ENCODE data around the gene MYL12A. TPM values are rescaled to one million over a fixed set of nuclear protein-coding genes. Genes with fewer than 3 reads are reported as not detected.

The MYL12A gene
- total RNA-seq, 1 experiment from 2014 or later, result 314 TPM

DNA sequence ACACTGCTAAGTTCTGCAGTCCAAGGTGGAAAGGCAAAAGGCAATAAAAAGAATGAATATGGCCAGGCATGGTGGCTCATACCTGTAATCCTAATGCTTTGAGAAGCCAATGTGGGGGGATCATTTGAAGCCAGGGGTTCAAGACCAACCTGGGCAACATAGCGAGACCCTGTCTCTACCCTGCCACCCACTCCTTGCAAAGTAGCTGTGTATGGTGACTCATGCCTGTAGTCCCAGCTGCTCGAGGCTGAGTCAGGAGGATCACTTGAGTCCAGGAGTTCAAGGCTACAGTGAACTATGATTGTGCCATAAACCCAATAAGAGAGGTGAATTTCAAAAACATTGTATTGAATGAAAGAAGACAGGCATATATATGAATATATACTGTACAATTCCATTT lies 16.8 kb downstream of the MYL12A start (continued):
- no peak for TF ChIP-seq ZNF274 (IDR thresholded peaks at IDR 0.05; ENCODE audit: low read depth, low read length)
- TF ChIP-seq FOSL1 (IDR thresholded peaks at IDR 0.05; ENCODE audit: low read depth), result peak; percentile 52

GRCh38 chr18:3265564-3266033 lies 18.0 kb downstream of the MYL12A start:
- H3K27me3 ChIP-seq (ENCODE audit: insufficient read depth, low read length), result no peaks in the 10 kb centered on the region
- no peak overlapping the region for H3K4me3 ChIP-seq (replicated peaks in 1 of 2; ENCODE audit: low read depth in 1 of 2, low read length in 2 of 2)
- H3K9ac ChIP-seq (ENCODE audit: low read length), result peak overlapping the region; percentile 7; the same call in 1 of the 2 replicates
- peak overlapping the region; percentile 81; the same call in 1 of the 2 replicates for H3K4me2 ChIP-seq (ENCODE audit: low read length)
- ChIA-PET POLR2A (no interaction called here), CTCF (no interaction called here), RAD21 (ENCODE audit: low non-redundant PET in 1 of 2, low total read pairs in 2 of 2, uncharacterized antibody in 2 of 2, unreplicated experiment in 2 of 2) (no interaction called here)
- no TSS peak for BruUV-seq (replicated peaks)
- no peaks in the 10 kb centered on the region for H3K9me3 ChIP-seq (ENCODE audit: control insufficient read depth in 1 of 2, insufficient read depth in 1 of 2, low read depth in 1 of 2, low read length in 2 of 2)
- no peak overlapping the region for H3K27ac ChIP-seq (ENCODE audit: low read depth, low read length)
- TF ChIP-seq RAD21 (IDR thresholded peaks at IDR 0.05; ENCODE audit: low read depth), result no peak
- TF ChIP-seq, protein P1, sequence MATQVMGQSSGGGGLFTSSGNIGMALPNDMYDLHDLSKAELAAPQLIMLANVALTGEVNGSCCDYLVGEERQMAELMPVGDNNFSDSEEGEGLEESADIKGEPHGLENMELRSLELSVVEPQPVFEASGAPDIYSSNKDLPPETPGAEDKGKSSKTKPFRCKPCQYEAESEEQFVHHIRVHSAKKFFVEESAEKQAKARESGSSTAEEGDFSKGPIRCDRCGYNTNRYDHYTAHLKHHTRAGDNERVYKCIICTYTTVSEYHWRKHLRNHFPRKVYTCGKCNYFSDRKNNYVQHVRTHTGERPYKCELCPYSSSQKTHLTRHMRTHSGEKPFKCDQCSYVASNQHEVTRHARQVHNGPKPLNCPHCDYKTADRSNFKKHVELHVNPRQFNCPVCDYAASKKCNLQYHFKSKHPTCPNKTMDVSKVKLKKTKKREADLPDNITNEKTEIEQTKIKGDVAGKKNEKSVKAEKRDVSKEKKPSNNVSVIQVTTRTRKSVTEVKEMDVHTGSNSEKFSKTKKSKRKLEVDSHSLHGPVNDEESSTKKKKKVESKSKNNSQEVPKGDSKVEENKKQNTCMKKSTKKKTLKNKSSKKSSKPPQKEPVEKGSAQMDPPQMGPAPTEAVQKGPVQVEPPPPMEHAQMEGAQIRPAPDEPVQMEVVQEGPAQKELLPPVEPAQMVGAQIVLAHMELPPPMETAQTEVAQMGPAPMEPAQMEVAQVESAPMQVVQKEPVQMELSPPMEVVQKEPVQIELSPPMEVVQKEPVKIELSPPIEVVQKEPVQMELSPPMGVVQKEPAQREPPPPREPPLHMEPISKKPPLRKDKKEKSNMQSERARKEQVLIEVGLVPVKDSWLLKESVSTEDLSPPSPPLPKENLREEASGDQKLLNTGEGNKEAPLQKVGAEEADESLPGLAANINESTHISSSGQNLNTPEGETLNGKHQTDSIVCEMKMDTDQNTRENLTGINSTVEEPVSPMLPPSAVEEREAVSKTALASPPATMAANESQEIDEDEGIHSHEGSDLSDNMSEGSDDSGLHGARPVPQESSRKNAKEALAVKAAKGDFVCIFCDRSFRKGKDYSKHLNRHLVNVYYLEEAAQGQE (IDR thresholded peaks at IDR 0.05; ENCODE audit: low read depth), result peak; percentile 40
- H2AFZ ChIP-seq (ENCODE audit: low read depth, low read length, poor library complexity, severe bottlenecking), result no peak overlapping the region
- DNase-seq (ENCODE audit: low read depth, low spot score), result no peak
- intact Hi-C loops (cut with micrococcal nuclease), result no loop called here
- H3K9me2 ChIP-seq (ENCODE audit: insufficient read depth), result no peaks in the 10 kb centered on the region
- H4K20me1 ChIP-seq (ENCODE audit: insufficient read depth), result peaks cover 52% of the 10 kb centered on the region; the same call in 1 of the 2 replicates
- peaks cover 42 to 62% of the 10 kb centered on the region in 2 experiments for H3K4me1 ChIP-seq (ENCODE audit: control insufficient read depth in 1 of 2, insufficient read depth in 2 of 2, low read length in 2 of 2)
- ATAC-seq, result no peak
- peaks cover 94% of the 10 kb centered on the region for H3K79me2 ChIP-seq (ENCODE audit: insufficient read depth, low read length)
- no peaks in the 10 kb centered on the region for H3K36me3 ChIP-seq (ENCODE audit: control insufficient read depth in 1 of 2, insufficient read depth in 2 of 2, low read length in 2 of 2)

All from HCT116 (cell line).